Effector memory CD4-positive, alpha-beta T cell (primary cell): Measurements from ENCODE around the gene OR6A2.

ENCODE experiments used
- DNase-seq, 3 donors: peaks; one replicate each; pipeline ENCODE4 v3.0.0-alpha.2; 2020
- H3K27ac ChIP-seq: 2 replicates; pipeline ENCODE4 v1.7.0; 2013; ENCODE audit warnings: mild to moderate bottlenecking, low read length, moderate library complexity; ENCODE audit not compliant: insufficient read depth, poor library complexity, severe bottlenecking
- H3K27me3 ChIP-seq: replicated peaks from 2 replicates; pipeline ENCODE4 v1.7.0; 2013; ENCODE audit warnings: mild to moderate bottlenecking, low read length; ENCODE audit not compliant: insufficient read depth, control insufficient read depth, poor library complexity, severe bottlenecking
- H3K36me3 ChIP-seq: 2 replicates; pipeline ENCODE4 v1.7.0; 2013; ENCODE audit warnings: mild to moderate bottlenecking, low read length, moderate library complexity; ENCODE audit not compliant: control insufficient read depth, insufficient read depth
- H3K4me1 ChIP-seq: 2 replicates; pipeline ENCODE4 v1.7.0; 2013; ENCODE audit warnings: low read length, mild to moderate bottlenecking; ENCODE audit not compliant: control insufficient read depth, insufficient read depth, poor library complexity, severe bottlenecking
- H3K4me3 ChIP-seq: 2 replicates; pipeline ENCODE4 v1.7.0; 2013; ENCODE audit warnings: low read length, low read depth, mild to moderate bottlenecking; ENCODE audit not compliant: insufficient read depth, poor library complexity, severe bottlenecking
- H3K9me3 ChIP-seq: 2 replicates; pipeline ENCODE4 v1.7.0; 2013; ENCODE audit warnings: mild to moderate bottlenecking, low read length, moderate library complexity; ENCODE audit not compliant: control insufficient read depth

The OR6A2 gene

DNA sequence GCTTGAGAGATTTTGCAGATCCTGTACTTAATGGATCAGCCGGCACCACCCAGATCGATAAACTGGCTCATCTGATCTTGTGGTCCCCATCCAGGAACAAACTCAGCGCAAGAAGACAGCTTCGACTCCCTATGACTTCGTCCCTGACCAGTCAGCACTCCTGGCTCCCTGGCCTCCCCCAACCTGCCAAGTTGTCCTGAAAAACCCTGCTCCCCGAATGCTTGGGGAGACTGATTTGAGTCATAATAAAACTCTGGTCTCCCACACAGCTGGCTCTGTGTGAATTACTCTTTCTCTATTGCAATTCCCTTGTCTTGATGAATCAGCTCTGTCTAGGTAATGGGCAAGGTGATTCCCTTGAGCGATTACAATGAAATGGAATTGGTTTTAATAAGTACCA is 57.2 kb downstream of the OR6A2 start:
- Histone ChIP-seq H3K4me1 (peaks cover 28% of the 10 kb centered on the region), H3K4me3 (peak overlapping the region; percentile 69), H3K27ac (peak overlapping the region; percentile 79), H3K36me3 (no peaks in the 10 kb centered on the region), H3K9me3 (no peaks in the 10 kb centered on the region), H3K27me3 (no peaks in the 10 kb centered on the region)
- no peak for DNase-seq
